Thyroid gland (tissue), 4 donors: ENCODE data around the gene SAXO1.

ENCODE experiments used
- POLR2A ChIP-seq, 2 donors: fragments of 450-650 bp; IDR thresholded peaks; one replicate each; pipeline ENCODE4 v1.6.1; 2017; ENCODE audit warnings: antibody characterized with exemption in 2 of 2, mild to moderate bottlenecking in 2 of 2, moderate library complexity in 1 of 2
- TF ChIP-seq, protein P1 (sequence below), 6 experiments: fragments of 200-600 bp in 3 of 6; fragments of 450-650 bp in 3 of 6; sonication (generic) in 3 of 6; IDR thresholded peaks; one replicate each; pipeline ENCODE4 v1.5.1; 2016 to 2019; ENCODE audit warnings: antibody characterized with exemption in 6 of 6, mild to moderate bottlenecking in 2 of 6, inconsistent platforms in 1 of 6, moderate library complexity in 1 of 6

DNA sequence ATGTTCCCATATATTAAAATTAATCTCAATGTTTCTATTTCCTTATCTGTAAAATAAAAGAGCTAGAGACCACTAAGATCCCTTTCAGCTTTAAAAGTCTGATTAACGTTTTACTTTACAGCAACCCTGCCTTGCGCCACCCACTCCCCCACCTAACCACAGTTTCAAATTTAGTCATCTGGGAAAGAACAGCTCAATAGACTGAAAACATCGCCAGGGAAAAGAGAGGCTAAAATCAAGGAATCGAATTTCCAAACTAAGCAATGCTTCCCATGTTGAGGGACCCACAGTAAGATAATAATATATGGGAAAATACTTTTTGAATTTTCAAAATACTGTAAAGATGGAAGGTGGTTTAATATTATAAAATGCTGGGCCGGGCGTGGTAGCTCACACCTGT lies 6.6 kb downstream of the SAXO1 start:
- TF ChIP-seq, protein P1, sequence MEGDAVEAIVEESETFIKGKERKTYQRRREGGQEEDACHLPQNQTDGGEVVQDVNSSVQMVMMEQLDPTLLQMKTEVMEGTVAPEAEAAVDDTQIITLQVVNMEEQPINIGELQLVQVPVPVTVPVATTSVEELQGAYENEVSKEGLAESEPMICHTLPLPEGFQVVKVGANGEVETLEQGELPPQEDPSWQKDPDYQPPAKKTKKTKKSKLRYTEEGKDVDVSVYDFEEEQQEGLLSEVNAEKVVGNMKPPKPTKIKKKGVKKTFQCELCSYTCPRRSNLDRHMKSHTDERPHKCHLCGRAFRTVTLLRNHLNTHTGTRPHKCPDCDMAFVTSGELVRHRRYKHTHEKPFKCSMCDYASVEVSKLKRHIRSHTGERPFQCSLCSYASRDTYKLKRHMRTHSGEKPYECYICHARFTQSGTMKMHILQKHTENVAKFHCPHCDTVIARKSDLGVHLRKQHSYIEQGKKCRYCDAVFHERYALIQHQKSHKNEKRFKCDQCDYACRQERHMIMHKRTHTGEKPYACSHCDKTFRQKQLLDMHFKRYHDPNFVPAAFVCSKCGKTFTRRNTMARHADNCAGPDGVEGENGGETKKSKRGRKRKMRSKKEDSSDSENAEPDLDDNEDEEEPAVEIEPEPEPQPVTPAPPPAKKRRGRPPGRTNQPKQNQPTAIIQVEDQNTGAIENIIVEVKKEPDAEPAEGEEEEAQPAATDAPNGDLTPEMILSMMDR (IDR thresholded peaks at IDR 0.05) = no peak
- TF ChIP-seq POLR2A (IDR thresholded peaks at IDR 0.05) = no peak
